Mesenteric fat pad (tissue), 1 donor: ENCODE results near the gene TANC1. TPM values are rescaled to one million over a fixed set of nuclear protein-coding genes. Genes with fewer than 3 reads are reported as not detected.

Experiments
- DNase-seq: peaks from one replicate; pipeline ENCODE4 v3.0.0-alpha.2; 2020; ENCODE audit warnings: low spot score
- microRNA-seq: library from miRNA; unstranded; fragments of <30 nt; microRNA quantifications from one replicate; pipeline ENCODE4 v1.2.0, GENCODE V29; 2020; ENCODE audit warnings: borderline number of aligned reads
- total RNA-seq: library from RNA; stranded (reverse); fragmentation: NEBNext Ultra II Directional; extraction: Animal tissue kit (Norgen Biotek cat#: 25700); gene quantifications from one replicate; pipeline ENCODE4 v1.2.1, GENCODE V29; 2021
- donor health status: DM: yes; HTN: yes; CAD: no.

The TANC1 gene
- total RNA-seq, 1 donor from 2014 or later: 27.9 TPM

GRCh38 chr2:159243529-159243928 lies 275.1 kb downstream of the TANC1 start:
- DNase-seq: no peak

GRCh38 chr2:159246325-159246988 lies 278.0 kb downstream of the TANC1 start:
- DNase-seq: no peak

DNA sequence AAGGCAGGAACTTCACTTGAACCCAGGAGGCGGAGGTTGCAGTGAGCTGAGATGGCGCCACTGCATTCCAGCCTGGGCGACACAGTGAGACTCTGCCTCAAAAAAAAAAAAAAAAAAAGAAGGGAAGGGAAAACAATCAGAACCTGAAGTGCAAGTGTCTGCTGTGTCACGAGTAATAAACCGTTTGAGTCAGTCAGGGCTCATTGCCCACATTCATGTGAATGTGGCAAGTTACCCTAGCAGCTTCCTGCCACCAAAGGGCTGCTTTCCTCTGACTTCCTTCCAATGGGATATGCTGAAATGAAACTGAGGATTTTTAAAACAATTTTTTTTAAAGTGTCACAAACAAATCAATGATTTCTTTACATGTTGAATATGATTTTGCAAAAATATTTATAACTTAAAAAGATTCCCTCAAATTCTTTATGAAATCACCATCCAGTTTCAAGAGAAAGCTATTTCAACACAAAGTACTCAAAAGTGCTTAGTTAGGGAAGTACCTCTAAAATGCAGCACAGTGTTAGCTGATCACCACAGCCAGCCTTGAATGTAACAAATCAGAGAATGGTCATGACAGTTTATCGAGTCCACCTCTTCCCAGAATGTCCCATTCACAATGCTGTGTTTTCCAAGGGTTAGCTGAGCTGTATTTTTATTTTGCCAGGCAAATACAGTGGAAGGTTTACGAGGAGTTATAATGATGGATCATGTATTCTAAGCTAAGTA lies 281.7 kb downstream of the TANC1 start:
- DNase-seq: no peak

DNA sequence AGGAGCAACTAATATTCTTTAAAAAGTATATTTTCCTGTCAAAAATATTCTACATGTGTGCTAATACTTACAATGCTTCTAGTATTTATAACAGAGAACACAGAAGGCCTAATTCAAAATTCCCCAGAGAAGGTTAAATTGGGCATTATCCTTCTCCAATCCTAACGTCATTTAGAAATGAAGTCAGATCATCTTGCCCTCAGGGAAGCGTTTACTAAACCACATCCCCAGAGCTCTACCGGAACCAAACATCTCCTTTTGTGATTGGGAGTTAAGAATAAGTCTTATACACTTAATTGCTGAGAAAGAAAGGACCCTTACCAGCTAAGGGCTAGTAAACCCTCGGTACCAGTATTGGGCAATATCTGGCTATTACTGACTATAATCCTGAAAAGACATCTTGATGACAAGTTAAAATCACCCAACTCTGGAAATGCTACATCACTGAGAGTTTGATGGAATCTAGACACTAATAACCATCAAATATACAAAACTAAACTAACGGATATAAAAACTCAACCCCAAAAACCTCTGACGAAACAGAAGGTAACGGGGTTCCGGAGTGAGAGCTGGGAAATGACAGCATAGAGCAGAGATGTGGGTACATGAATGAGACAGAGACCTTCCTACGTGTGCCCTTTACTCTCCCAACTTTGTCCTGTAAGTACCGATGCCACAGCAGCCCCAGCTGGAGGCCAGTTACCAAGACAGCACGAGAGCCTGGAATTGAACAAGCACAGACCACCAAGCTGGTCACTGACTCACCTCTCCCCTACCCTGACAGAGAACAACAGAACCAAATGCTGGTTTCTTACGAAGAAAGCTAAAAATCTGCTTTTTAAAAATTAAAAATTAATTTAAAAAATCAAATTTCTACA lies 283.1 kb downstream of the TANC1 start:
- DNase-seq: no peak

DNA sequence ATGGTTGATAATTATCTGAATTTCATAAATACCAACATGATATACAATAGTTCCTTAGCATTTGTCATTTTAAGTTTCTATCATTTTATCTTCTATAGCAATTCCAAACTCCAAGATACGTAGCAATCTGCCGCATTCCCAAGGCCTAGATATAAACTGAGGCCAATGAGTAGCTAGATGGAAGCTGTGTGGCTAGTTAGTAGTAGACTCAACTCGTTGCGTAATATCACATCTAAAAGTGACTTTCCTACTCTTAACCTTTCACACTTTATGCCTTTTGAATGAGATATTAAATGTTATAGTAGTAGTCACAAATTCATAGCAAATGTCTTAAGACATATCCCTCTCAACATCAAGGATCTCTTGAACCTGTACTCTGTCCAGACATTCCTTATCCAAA lies 284.5 kb downstream of the TANC1 start:
- DNase-seq: no peak

DNA sequence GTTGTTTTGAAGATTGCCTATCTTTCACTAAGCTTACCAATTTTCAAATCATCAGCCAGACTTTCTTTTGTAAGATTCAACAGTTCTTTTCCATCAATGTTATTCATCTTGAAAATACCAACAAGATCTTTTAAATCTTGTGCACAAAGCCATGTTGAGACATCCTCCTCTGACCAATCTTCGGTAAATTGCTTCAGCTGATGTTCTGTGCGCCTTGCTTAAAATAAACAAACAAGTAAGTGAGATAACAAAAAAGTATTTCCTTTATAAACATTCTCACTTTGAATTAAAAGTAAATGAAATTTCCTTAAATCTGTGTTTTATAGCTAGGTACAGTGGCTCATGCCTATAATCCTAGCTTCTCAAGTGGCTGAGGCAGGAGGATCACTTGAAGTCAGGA lies 287.7 kb downstream of the TANC1 start:
- DNase-seq: no peak

- no peak for DNase-seq
Observed at GRCh38 chr2:159262226-159262625, 293.8 kb downstream of the TANC1 start.

- DNase-seq: no peak
Observed at GRCh38 chr2:159262904-159263303, 294.5 kb downstream of the TANC1 start.

- DNase-seq: no peak
Observed at GRCh38 chr2:159265171-159265576, 296.7 kb downstream of the TANC1 start.

DNA sequence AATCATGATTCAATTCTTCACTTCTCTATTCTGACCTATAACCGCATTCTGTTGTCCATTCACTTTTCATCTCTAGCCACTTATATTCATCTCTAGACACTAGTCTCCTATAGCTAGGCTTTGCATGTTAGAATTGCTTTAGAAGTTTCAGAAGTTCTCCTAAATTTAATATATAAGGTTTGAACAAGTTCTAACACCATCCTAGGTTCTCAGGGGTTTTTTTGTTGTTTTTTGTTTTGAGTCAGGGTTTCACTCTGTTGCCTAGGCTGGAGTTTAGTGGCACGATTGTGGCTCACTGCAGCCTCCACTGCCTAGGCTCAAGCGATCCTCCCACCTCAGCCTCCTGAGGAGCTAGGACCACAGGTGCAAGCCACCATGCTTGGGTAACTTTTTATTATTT lies 298.1 kb downstream of the TANC1 start:
- no peak for DNase-seq

DNA sequence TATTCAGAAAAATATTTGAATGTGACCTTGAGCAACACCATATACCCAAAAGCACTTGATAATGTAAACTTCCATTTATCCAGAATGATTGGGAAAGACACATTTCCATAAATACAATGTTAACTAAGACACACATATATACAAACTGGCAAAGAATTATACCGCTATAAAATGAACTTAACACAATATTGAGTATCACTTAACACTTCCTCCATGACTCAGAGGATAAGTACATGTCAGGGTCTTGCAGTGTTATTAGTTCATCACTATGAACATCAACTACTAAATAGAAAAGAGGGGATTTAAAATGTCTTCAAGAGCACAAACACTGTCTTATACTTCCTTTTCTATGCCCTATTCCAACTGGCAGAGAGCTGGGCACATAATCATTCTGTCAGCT lies 299.5 kb downstream of the TANC1 start:
- DNase-seq: no peak

- DNase-seq: no peak
Observed at GRCh38 chr2:159270744-159271379, 302.4 kb downstream of the TANC1 start.

- no peak for DNase-seq
Observed at GRCh38 chr2:159272156-159272555, 303.7 kb downstream of the TANC1 start.

DNA sequence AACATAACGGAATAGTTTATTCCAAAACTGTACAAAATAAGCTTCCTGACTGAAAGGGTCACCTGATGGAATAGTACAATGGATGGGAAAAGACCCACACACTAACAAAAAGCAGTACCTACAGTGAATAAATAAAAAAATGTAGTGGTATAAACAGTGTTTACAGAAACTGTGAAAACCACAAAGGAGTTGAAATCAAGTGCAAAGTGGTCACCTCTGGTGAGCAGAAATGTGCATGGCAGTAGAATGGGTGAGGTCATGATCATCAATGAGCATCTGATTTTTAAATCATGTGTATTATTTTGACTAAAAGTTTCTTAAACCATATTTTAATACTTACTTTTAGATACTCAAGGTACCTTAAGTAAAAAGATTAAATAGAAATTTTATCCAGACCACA lies 306.7 kb downstream of the TANC1 start:
- DNase-seq: no peak

GRCh38 chr2:159279700-159280099 lies 311.3 kb downstream of the TANC1 start:
- DNase-seq: no peak

DNA sequence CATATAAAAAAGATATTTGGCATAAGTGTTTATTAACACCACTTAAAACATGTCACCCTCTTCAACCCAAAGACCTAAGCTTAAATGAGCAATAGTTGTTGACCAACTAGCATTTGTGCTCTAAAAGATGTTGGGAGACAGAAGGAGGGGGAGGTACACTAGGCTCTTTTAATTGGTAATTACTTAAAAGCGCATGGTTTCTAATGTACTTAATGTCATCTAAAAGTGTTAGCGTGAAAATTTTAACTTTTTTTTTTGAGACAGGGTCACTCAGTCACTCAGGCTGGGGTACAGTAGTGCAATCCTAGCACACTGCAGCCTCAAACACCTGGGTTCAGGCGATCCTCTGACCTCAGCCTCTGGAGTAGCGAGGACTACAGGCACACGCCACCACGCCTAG lies 312.6 kb downstream of the TANC1 start:
- no peak for DNase-seq

Small RNA genes within 50 kb of the gene (microRNA-seq; reads per million reads assigned to microRNA genes)
- not detected for gene MIR6888

Other genes starting within 250 kb of the TANC1 start
- gene DAPL1, start 173.3 kb upstream of the TANC1 start, total RNA-seq: not detected